Heart right ventricle (tissue), 16 donors: ENCODE data around the gene MICALL1. TPM values are rescaled to one million over a fixed set of nuclear protein-coding genes. Genes with fewer than 3 reads are reported as not detected.
A peak's percentile ranks its signal among the peaks of the same experiment; 100 is the strongest.

ENCODE experiments used
- ATAC-seq, 8 donors: fragments of 200-7000 bp; cut with Tn5 transposase; one replicate each; pipeline ENCODE4 v1.9.1; 2020; ENCODE audit warnings: mild to moderate bottlenecking in 8 of 8, moderate library complexity in 8 of 8, moderate number of reproducible peaks in 1 of 8
- DNase-seq, 2 donors: peaks; one replicate each; pipeline ENCODE4 v3.0.0-alpha.2; 2020
- H3K27ac ChIP-seq, 10 donors: fragments of 200-600 bp; sonication (generic) in 2 of 10; one replicate each; pipeline versions ENCODE4 v1.5.0 to v1.8.0; 2020 to 2022; ENCODE audit warnings: mild to moderate bottlenecking in 3 of 10
- H3K27me3 ChIP-seq, 7 donors: fragments of 200-600 bp; one replicate each; pipeline ENCODE4 v1.8.0; 2021 to 2022; ENCODE audit warnings: mild to moderate bottlenecking in 2 of 7
- H3K36me3 ChIP-seq, 9 donors: fragments of 200-600 bp; sonication (generic) in 1 of 9; one replicate each; pipeline versions ENCODE4 v1.5.0 to v1.8.0; 2020 to 2022; ENCODE audit warnings: mild to moderate bottlenecking in 2 of 9
- H3K4me1 ChIP-seq, 9 donors: fragments of 200-600 bp; sonication (generic) in 1 of 9; one replicate each; pipeline versions ENCODE4 v1.5.0 to v1.8.0; 2020 to 2022; ENCODE audit warnings: mild to moderate bottlenecking in 4 of 9
- H3K4me3 ChIP-seq, 10 donors: fragments of 200-600 bp; sonication (generic) in 2 of 10; one replicate each; pipeline versions ENCODE4 v1.5.0 to v1.8.0; 2020 to 2022; ENCODE audit warnings: mild to moderate bottlenecking in 7 of 10, moderate library complexity in 2 of 10
- H3K9me3 ChIP-seq, 11 donors: fragments of 200-600 bp in 10 of 11; sonication (generic) in 2 of 11; one replicate each; pipeline versions ENCODE4 v1.5.0 to v1.8.0; 2013 to 2022; ENCODE audit warnings: mild to moderate bottlenecking in 2 of 11, control low read depth in 1 of 11, moderate library complexity in 1 of 11
- CTCF ChIP-seq, 9 donors: fragments of 200-600 bp; sonication (generic) in 2 of 9; IDR thresholded peaks; one replicate each; pipeline versions ENCODE4 v1.5.0 to v1.8.0; 2021 to 2022; ENCODE audit warnings: antibody characterized with exemption in 9 of 9, mild to moderate bottlenecking in 5 of 9, moderate library complexity in 1 of 9
- WGBS, 2 donors: extraction: QIAGEN DNeasy Blood & Tissue Kit; methylation state at CpG; one replicate each; pipeline ENCODE4 v1.1.7; 2013; ENCODE audit warnings: inconsistent platforms in 1 of 2; 5-methylcytosine and 5-hydroxymethylcytosine counted together
- intact Hi-C, 10 donors: fragments of 100-400 bp; cut with DNase I; formaldehyde crosslinking; loops; one replicate each; pipeline versions ENCODE4 v1.11.1 to v1.14.2; 2022
- polyA plus RNA-seq, 2 donors: library from polyadenylated mRNA; stranded (reverse); fragments of 200-250 nt; gene quantifications; one replicate each; pipeline ENCODE4 v1.2.3, GENCODE V29; 2013
- total RNA-seq, 10 donors: library from RNA; stranded (reverse); fragmentation: NEBNext Ultra II Directional in 3 of 10; extraction: Animal tissue kit (Norgen Biotek cat#: 25700) in 3 of 10; gene quantifications; one replicate each; pipeline versions ENCODE4 v1.2.1 to v1.2.4, GENCODE V29; 2021 to 2023
- donor health status: Arrhythmogenic right ventricular cardiomyopathy.
- donor health status: ischemic (EF 13 %, LVEDD 7.1; RV severe dilation, severe dysfunction).
- donor health status: healthy with polysubstance abuse.
- donor health status: DM: no; HTN: yes; CAD: no.
- donor health status: DM: no; HTN: no; CAD: no.
- donor health status: ischemic (EF 25% LVEDD 6.9; RV normal size, moderate dysfunction).
- donor health status: ischemic (EF 25% LVEDD 5.7; RV mildly dilated, moderate dysfunction).
- donor health status: healthy.
- donor health status: DM: yes; HTN: yes; CAD: no.
- donor health status: Ischemic cardiomyopathy.
- donor health status: ischemic (EF 35%, LVEDD 5.7; RV mildly dilated, moderate dysfunction).
- donor health status: nonischemic (EF 11% LVEDD 7.7; RV severe dilation, severe dysfunction).
- donor health status: DM: yes; HTN: yes; CAD: no.
- donor health status: PGD.
- donor health status: ischemic (EF 29% LVEDD 5.4; RV normal size, mild dysfunction).
- donor health status: nonischemic (EF 23%, LVEDD 6.1; RV moderate dilation, normal function).

Gene MICALL1
- total and polyA plus RNA-seq, 12 donors, result 9.3 to 26.9 (median 15.5) TPM

- H3K27ac ChIP-seq, result no peak overlapping the region
- 69 to 74% methylated on average over 84 of the region's 84 CpGs for WGBS, 2 donors
- peak in 6 of 9 donors; percentile 8 to 34 (median 17) for TF ChIP-seq CTCF (IDR thresholded peaks at IDR 0.05)
- H3K4me3 ChIP-seq, result peak overlapping the region in 2 of 10 donors; percentile 1 to 21
- no peaks in the 10 kb centered on the region for H3K27me3 ChIP-seq
- peaks cover 0 to 15% (median 0%) of the 10 kb centered on the region in 9 donors for H3K36me3 ChIP-seq
- ATAC-seq, result no peak
- no peak for DNase-seq
- peaks cover 0 to 10% (median 0%) of the 10 kb centered on the region in 9 donors for H3K4me1 ChIP-seq
- H3K9me3 ChIP-seq, result no peaks in the 10 kb centered on the region
- intact Hi-C loops, result no loop called here
Observed at GRCh38 chr22:37982938-37983859, 77.1 kb downstream of the MICALL1 start.

- peak within 1 kb of the TSS in 1 of 10 donors; percentile 21 for H3K4me3 ChIP-seq
- ATAC-seq (no peak), DNase-seq (no peak)
- TF ChIP-seq CTCF (IDR thresholded peaks at IDR 0.05), result no peak
- peaks cover 0 to 15% (median 0%) of the 10 kb centered on the region in 9 donors for H3K36me3 ChIP-seq
- H3K27me3 ChIP-seq, result no peaks in the 10 kb centered on the region
- H3K4me1 ChIP-seq, result peaks cover 0 to 10% (median 0%) of the 10 kb centered on the region in 9 donors
- H3K27ac ChIP-seq, result no peak within 1 kb of the TSS
- no peaks in the 10 kb centered on the region for H3K9me3 ChIP-seq
- 84 to 87% methylated on average over 42 of the region's 42 CpGs for WGBS, 2 donors
- intact Hi-C loops, result no loop called here
Observed at GRCh38 chr22:37983860-37984791, 78.0 kb downstream of the MICALL1 start, which contains the start of gene SOX10. Gene SOX10, minus strand, starts transcription at chr22:37984555. Its CDS starts 771 bp downstream, at chr22:37983784.

- DNase-seq (no peak), ATAC-seq (no peak)
- WGBS, 2 donors, result 86 to 89% methylated on average over 9 of the region's 9 CpGs
- H3K4me3 ChIP-seq, result no peak overlapping the region
- no peak for TF ChIP-seq CTCF (IDR thresholded peaks at IDR 0.05)
- H3K9me3 ChIP-seq, result no peaks in the 10 kb centered on the region
- intact Hi-C loops, result no loop called here
- H3K27ac ChIP-seq, result no peak overlapping the region
- peaks cover 0 to 15% (median 0%) of the 10 kb centered on the region in 9 donors for H3K36me3 ChIP-seq
- H3K27me3 ChIP-seq, result no peaks in the 10 kb centered on the region
- H3K4me1 ChIP-seq, result peaks cover 0 to 16% (median 2%) of the 10 kb centered on the region in 9 donors
Observed at GRCh38 chr22:37985050-37985585, 79.0 kb downstream of the MICALL1 start.
